ENCODE results near the gene KHK. TPM values are rescaled to one million over a fixed set of nuclear protein-coding genes. Genes with fewer than 3 reads are reported as not detected.

Gene KHK
- total and polyA plus RNA-seq, 9 of the 15 experiments (the other 6 are each of a cell fraction or from before 2014, with no cell fraction given): 1.5 to 10.7 (median 5.2) TPM

- TF ChIP-seq SRF (CRISPR knock-in tag; IDR thresholded peaks at IDR 0.05) (no peak), CTCF (IDR thresholded peaks at IDR 0.05 in 2 of 3, conservative IDR thresholded peaks at IDR 0.05 in 1 of 3; ENCODE audit: insufficient read depth in 2 of 3, low read depth in 1 of 3, low read length in 3 of 3) (peak in 1 of 3 experiments; percentile 20; a peak in 1 of 6 replicates), NUFIP1 (IDR thresholded peaks at IDR 0.05; ENCODE audit: partially characterized antibody) (no peak), CEBPB (tag; IDR thresholded peaks at IDR 0.05) (peak; percentile 91), NFIX (CRISPR knock-in tag; IDR thresholded peaks at IDR 0.05; ENCODE audit: low read depth) (no peak), RBM15 (IDR thresholded peaks at IDR 0.05; ENCODE audit: insufficient read depth, low read length) (no peak), AFF4 (CRISPR knock-in tag; IDR thresholded peaks at IDR 0.05) (no peak), PPARD (CRISPR knock-in tag; IDR thresholded peaks at IDR 0.05) (no peak), HMG20B (CRISPR knock-in tag; IDR thresholded peaks at IDR 0.05) (no peak), GTF2A2 (tag; IDR thresholded peaks at IDR 0.05) (no peak), ZC3H8 (IDR thresholded peaks at IDR 0.05) (no peak), GTF2F1 (IDR thresholded peaks at IDR 0.05; ENCODE audit: low read depth, low read length) (no peak), PCBP2 (IDR thresholded peaks at IDR 0.05; ENCODE audit: low read depth, low read length, poor library complexity, severe bottlenecking) (no peak), GMEB1 (CRISPR knock-in tag; IDR thresholded peaks at IDR 0.05) (no peak), RAD51 (IDR thresholded peaks at IDR 0.05; ENCODE audit: borderline replicate concordance, low read depth) (no peak), ZMIZ1 (IDR thresholded peaks at IDR 0.05; ENCODE audit: low read depth in 2 of 2, low read length in 2 of 2) (no peak)
Observed at GRCh38 chr2:27123302-27124150, 37.0 kb downstream of the KHK start, which contains the start of gene ABHD1 (continued).
